OCI-M2 (cell line): ENCODE results near the gene FSD2.
A peak's percentile ranks its signal among the peaks of the same experiment; 100 is the strongest.

Experiments
- DNase-seq: peaks from one replicate; lab custom pipeline; 2025; ENCODE audit not compliant: unreplicated experiment; lab: John Stamatoyannopoulos, UW

The FSD2 gene

GRCh38 chr15:82805994-82806406, at the start of gene FSD2:
Gene FSD2 (minus strand): TSS chr15:82806069. CDS start chr15:82787390, 18,679 bp downstream.
- no peak for DNase-seq

DNA sequence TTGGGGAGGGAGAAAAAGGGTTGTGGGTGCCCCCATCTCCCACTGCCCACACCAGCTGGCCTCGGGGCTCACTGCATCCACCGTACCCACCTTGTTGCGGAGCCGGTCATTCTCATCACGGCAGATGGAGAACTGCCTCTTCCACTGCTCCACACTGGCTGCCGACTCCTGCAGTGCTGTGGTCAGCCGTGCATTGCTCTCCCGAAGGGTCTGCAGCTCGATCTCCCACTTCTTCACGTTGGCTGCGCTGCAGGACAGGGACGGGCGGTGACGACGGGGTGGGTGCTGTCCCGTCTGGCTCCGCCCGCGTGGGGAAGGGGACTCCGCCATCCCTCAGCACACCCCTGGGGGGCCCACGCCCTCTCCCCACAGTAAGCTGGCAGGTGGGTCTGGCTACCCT, 48.7 kb upstream of the FSD2 start:
- no peak for DNase-seq

GRCh38 chr15:82852941-82853561, 47.2 kb upstream of the FSD2 start:
- no peak for DNase-seq

- DNase-seq, result no peak
Measured at GRCh38 chr15:82851981-82852511, 46.2 kb upstream of the FSD2 start.

GRCh38 chr15:82851306-82851850, 45.5 kb upstream of the FSD2 start:
- no peak for DNase-seq

- DNase-seq, result no peak
Measured at GRCh38 chr15:82850731-82851130, 44.9 kb upstream of the FSD2 start.

DNA sequence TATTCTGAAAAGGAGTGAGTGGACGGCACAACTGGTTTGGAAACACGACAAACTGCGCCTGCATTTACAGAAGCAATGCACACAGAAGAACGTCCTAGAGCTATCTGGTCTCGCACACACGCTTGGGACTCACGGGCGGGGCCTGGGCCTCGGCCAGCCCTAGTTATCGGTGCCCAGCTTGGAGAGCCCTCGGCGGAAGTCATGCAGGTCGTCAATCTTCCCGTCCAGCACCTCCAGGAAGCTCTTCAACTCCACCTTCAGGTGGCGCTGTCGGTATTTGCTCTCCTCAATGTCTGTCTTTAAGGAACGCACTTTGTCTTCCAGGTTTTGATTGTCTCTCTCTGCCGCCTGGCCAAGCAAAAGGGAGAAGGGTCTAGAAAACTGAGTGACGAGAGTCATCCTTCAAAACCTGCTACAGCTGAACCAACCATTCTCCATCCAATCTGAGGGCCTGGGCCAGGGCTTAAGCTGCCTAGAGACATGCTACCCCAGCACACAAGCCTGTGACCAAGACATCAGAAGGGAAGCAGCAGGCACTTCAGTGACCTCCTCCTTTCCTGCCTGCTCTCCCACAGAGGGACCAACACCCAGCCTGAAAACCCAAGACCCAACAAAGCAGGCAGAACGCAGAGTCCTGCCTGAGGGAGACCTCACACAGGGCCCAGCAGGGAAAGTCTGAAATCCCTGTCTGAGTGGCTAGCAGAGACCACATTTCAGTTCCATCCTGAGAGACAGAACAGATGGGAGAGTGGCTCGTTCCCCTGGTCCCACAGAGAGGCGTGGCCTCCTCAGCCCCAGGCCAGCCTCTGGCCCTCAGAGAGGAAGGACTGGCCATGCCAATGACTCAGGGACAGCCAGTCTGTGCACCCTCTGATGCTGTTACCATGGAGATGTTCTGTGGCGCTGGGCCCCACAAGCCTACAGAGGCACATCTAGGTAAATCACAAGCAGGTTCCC, 44.0 kb upstream of the FSD2 start:
- DNase-seq, result peak; percentile 74

- no peak for DNase-seq
Measured at GRCh38 chr15:82848241-82848993, 42.5 kb upstream of the FSD2 start.

DNA sequence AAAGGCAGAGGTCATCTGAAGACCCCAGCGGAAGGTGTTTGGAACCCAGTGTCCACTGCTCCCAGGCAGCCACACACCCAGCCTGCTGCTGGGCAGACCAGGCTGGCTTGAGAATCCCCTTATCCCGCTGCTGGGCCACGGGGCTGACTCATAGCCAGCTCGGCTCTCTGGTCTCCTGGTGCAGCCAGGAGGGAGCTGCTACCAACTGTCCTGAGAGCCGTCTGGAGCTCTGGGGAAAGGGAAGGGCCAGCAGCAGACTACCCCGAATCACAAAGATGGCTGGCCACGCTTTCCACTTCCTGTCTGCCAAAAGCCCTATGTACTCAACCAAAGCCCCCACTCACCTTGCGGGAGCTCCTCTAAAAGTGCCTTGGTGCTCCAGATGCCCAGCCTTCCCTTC, 41.8 kb upstream of the FSD2 start:
- DNase-seq, result no peak

GRCh38 chr15:82846621-82847020, 40.8 kb upstream of the FSD2 start:
- DNase-seq, result no peak

- DNase-seq, result no peak
Measured at GRCh38 chr15:82845686-82846085, 39.8 kb upstream of the FSD2 start.

DNA sequence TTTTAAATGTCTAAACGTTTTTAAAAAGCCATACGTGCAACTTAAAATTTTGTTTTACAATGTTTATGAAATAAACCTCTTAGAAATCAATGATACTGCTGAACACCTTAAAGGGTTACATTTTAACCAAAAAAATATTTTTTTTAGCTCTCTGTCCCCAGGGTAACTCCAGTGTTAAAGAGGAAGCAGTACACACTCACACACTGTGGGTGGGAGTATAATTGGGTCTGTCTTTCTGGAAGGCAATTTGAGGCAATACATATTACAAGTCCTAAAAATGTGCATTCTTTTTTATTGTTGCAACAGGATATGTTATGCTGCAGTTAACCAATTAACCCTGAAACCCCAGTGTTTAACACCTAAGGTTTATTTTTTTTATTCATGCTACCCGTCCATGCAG, 37.7 kb upstream of the FSD2 start:
- DNase-seq, result no peak

- no peak for DNase-seq
Measured at GRCh38 chr15:82840166-82840565, 34.3 kb upstream of the FSD2 start.

DNA sequence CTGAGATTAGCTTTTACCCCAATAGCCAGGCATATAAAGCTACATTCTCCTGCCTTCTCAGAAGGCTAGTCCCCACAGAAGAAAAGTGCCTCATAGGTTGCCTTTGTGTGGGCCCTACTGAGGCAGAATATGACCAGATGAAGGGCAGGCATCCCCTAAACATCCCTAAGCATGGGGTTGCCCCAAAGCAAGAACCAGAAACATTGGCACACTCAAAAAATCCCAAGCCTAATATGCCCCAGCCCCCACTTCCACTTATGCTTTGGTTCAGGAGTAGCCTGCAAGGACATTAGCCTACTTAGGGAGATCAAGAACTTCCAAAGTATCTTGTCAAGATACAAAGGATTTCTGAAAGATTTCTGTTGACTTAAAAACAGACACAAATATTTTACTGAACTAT, 33.3 kb upstream of the FSD2 start:
- DNase-seq, result no peak

DNA sequence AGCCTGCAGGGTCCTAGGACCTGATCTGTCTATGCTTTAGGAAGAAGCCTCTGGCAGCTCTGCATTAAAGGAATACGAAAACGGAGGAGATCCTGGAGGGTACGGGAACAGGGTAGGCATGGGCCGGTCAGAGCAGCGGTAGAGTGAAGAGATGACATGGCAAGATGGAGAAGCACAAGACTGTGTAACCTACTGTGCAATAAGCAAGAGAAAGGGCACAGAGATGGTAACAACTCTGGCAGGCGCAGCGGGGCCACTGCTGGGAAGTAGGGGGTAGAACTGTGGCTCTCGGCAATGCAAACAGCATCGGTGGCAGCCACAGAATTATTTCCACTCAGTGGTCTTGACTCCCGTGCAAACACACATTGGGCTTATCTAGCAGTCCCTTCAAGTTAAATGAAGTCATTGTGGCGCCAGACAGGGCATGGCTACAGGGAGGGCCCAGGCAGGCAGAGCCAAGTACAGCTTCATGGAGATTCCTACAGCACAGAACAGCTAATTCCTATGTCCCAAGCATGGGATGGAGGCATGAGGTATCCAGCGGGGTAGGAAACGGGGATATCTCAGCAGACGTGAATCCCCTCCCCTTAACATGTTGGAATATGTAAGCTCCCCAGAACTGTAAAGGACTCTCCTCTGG, 32.3 kb upstream of the FSD2 start:
- DNase-seq, result no peak

- DNase-seq, result no peak
Measured at GRCh38 chr15:82835391-82835917, 29.6 kb upstream of the FSD2 start.

DNA sequence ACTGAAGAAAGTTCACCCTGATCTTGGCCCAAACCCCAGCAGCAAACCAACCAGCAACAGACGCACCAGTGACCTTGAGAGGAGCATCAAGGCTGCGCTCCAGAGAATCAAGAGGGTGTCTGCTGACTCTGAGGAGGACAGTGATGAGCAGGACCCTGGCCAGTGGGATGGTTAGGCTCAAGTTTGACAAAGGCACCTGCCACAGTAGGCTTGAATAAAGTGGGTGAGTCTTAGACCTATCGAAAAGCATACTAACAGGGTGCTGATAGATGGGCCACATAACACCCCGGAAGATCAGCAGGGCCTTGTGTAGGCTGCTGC, 27.5 kb upstream of the FSD2 start:
- DNase-seq, result no peak

DNA sequence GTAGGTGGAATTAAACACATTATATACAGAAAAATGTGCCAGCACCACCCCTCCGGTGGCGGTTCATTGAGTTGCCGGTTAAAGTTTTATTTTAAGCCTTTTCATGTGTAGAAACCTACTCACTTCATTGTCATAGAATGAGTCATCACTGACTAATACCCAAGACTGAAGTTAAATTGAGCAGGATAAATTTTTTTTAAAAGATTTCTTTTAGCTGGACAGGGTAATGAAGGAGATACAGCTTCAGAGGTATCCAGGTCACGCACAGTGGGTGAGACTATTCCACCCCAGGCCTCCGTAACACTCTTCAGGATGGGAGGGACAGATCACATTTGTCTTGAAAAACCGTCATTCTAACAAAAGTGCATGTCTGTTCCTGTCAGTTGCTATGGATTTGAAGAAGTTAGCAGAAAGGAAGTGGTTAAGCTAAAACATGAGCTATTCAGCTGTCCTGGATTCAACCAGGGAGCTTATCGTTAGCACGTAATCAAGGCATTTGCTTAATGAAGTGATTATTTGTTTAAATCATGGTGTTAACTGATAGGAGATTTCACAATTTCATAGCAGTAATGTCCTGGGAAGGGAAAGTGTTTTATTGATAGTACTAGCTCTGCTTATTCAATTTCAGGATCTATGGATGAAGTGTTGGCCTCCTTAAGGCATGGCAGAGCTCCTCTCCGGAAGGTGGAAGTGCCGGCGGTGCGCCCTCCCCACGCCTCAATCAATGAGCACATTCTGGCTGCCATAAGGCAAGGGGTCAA, 26.9 kb upstream of the FSD2 start:
- no peak for DNase-seq

- DNase-seq, result no peak
Measured at GRCh38 chr15:82831894-82832600, 26.2 kb upstream of the FSD2 start.
